IMR-90 (cell line): ENCODE measurements around the gene TRIO. TPM values are rescaled to one million over a fixed set of nuclear protein-coding genes. Genes with fewer than 3 reads are reported as not detected.

ENCODE experiments used
- ATAC-seq: fragments of 200-7000 bp; cut with Tn5 transposase; 2 replicates; pipeline ENCODE4 v1.9.1; 2020; ENCODE audit warnings: low read depth, mild to moderate bottlenecking, moderate library complexity
- BruUV-seq: library from RNA; stranded (reverse); fragments of 400-500 nt; replicated peaks from 2 replicates; lab custom pipeline; 2021; lab: Mats Ljungman, UMichigan
- CTCF ChIA-PET: fragments of 300-600 bp; formaldehyde crosslinking; extraction: SDS; loops from one replicate; lab custom pipeline; 2021; ENCODE audit warnings: antibody characterized with exemption; lab: Yijun Ruan, JAX
- POLR2A ChIA-PET: fragments of 300-600 bp; sonication (Branson Sonifier 250); formaldehyde crosslinking; loops from one replicate; lab custom pipeline; 2022; ENCODE audit warnings: antibody characterized with exemption; ENCODE audit not compliant: unreplicated experiment; lab: Charles Lee
- DNase-seq: peaks from one replicate; pipeline ENCODE4 v3.0.0; 2013
- H2AFZ ChIP-seq: replicated peaks from 2 replicates; pipeline ENCODE3; 2013; ENCODE audit warnings: low read length, mild to moderate bottlenecking; ENCODE audit not compliant: poor library complexity
- H2AK5ac ChIP-seq: 2 replicates; pipeline ENCODE4 v1.6.1; 2013; ENCODE audit warnings: low read depth, low read length, inconsistent platforms
- H2AK9ac ChIP-seq: replicated peaks from 2 replicates; pipeline ENCODE3; 2013; ENCODE audit warnings: mild to moderate bottlenecking, low read depth, low read length, moderate library complexity; ENCODE audit not compliant: poor library complexity
- H2BK120ac ChIP-seq: 2 replicates; pipeline ENCODE4 v1.6.1; 2013; ENCODE audit warnings: low read depth, low read length, inconsistent platforms
- H2BK15ac ChIP-seq: 3 replicates; pipeline ENCODE4 v1.6.1; 2013; ENCODE audit warnings: low read depth, low read length, inconsistent platforms
- H2BK20ac ChIP-seq: 2 replicates; pipeline ENCODE4 v1.6.1; 2013; ENCODE audit warnings: low read depth, mild to moderate bottlenecking, inconsistent platforms, low read length, moderate library complexity
- H2BK5ac ChIP-seq: 2 replicates; pipeline ENCODE4 v1.6.1; 2013; ENCODE audit warnings: mild to moderate bottlenecking, low read depth, low read length, inconsistent platforms; ENCODE audit not compliant: poor library complexity, severe bottlenecking
- H3K14ac ChIP-seq: replicated peaks from 2 replicates; pipeline ENCODE4 v1.6.1; 2013; ENCODE audit warnings: low read depth, low read length, inconsistent platforms
- H3K18ac ChIP-seq: 2 replicates; pipeline ENCODE4 v1.6.1; 2013; ENCODE audit warnings: low read depth, low read length, control low read depth
- H3K23ac ChIP-seq: 2 replicates; pipeline ENCODE4 v1.6.1; 2013; ENCODE audit warnings: low read depth, low read length, inconsistent platforms
- H3K27ac ChIP-seq: 2 replicates; pipeline ENCODE4 v1.5.1; 2013; ENCODE audit warnings: mild to moderate bottlenecking, control low read depth, low read length; ENCODE audit not compliant: insufficient read depth
- H3K27me3 ChIP-seq: 2 replicates; pipeline ENCODE4 v1.6.1; 2013; ENCODE audit warnings: low read length; ENCODE audit not compliant: control insufficient read depth, insufficient read depth
- H3K36me3 ChIP-seq: 2 replicates; pipeline ENCODE4 v1.6.1; 2013; ENCODE audit warnings: low read length, mixed read lengths; ENCODE audit not compliant: control insufficient read depth, insufficient read depth
- H3K4ac ChIP-seq: 2 replicates; pipeline ENCODE4 v1.6.1; 2013; ENCODE audit warnings: low read depth, low read length, inconsistent platforms
- H3K4me1 ChIP-seq: 2 replicates; pipeline ENCODE4 v1.6.1; 2013; ENCODE audit warnings: low read length, mixed read lengths; ENCODE audit not compliant: control insufficient read depth, insufficient read depth
- H3K4me2 ChIP-seq: 2 replicates; pipeline ENCODE4 v1.6.1; 2013; ENCODE audit warnings: low read depth, mild to moderate bottlenecking, control low read depth, low read length, moderate library complexity
- H3K4me3 ChIP-seq: 2 replicates; pipeline ENCODE4 v1.5.1; 2013; ENCODE audit warnings: low read depth, mild to moderate bottlenecking, control low read depth, low read length, moderate library complexity; ENCODE audit not compliant: insufficient read depth
- H3K56ac ChIP-seq: 2 replicates; pipeline ENCODE4 v1.6.1; 2013; ENCODE audit warnings: low read length, inconsistent platforms; ENCODE audit not compliant: insufficient read depth; ENCODE audit errors: extremely low read depth
- H3K79me1 ChIP-seq, 2 experiments: 2 replicates each; pipeline ENCODE4 v1.6.1; 2013; ENCODE audit warnings: low read length in 2 of 2, inconsistent platforms in 1 of 2, low read depth in 1 of 2
- H3K9ac ChIP-seq: 2 replicates; pipeline ENCODE4 v1.6.1; 2013; ENCODE audit warnings: low read depth, low read length, control low read depth
- H3K9me1 ChIP-seq: 2 replicates; pipeline ENCODE4 v1.6.1; 2013; ENCODE audit warnings: low read length, inconsistent platforms; ENCODE audit not compliant: insufficient read depth
- H3K9me3 ChIP-seq: 2 replicates; pipeline ENCODE4 v1.6.1; 2013; ENCODE audit warnings: low read length; ENCODE audit not compliant: control insufficient read depth, insufficient read depth
- H4K20me1 ChIP-seq: 2 replicates; pipeline ENCODE4 v1.6.1; 2013; ENCODE audit warnings: low read length, inconsistent platforms; ENCODE audit not compliant: insufficient read depth
- H4K5ac ChIP-seq: 2 replicates; pipeline ENCODE4 v1.6.1; 2013; ENCODE audit warnings: mild to moderate bottlenecking, low read depth, low read length, control low read depth
- H4K8ac ChIP-seq, 2 experiments: 2 replicates each; pipeline ENCODE4 v1.6.1; 2013; ENCODE audit warnings: low read depth in 2 of 2, low read length in 2 of 2, control low read depth in 1 of 2, inconsistent platforms in 1 of 2
- H4K91ac ChIP-seq: 2 replicates; pipeline ENCODE4 v1.6.1; 2013; ENCODE audit warnings: low read depth, low read length, inconsistent platforms; ENCODE audit not compliant: insufficient read depth
- CEBPB ChIP-seq: IDR thresholded peaks from 2 replicates; pipeline ENCODE4 v1.6.1; 2012; ENCODE audit warnings: low read depth, low read length, improper control_type of control experiment
- FOS ChIP-seq: fragments of 150-350 bp; IDR thresholded peaks from 2 replicates; pipeline ENCODE4 v1.6.1; 2016; ENCODE audit warnings: low read depth, low read length
- MAFK ChIP-seq: IDR thresholded peaks from 2 replicates; pipeline ENCODE4 v1.6.1; 2012; ENCODE audit warnings: low read depth, low read length, improper control_type of control experiment
- MXI1 ChIP-seq: IDR thresholded peaks from 2 replicates; pipeline ENCODE4 v1.6.1; 2012; ENCODE audit warnings: low read depth, mild to moderate bottlenecking, low read length, moderate library complexity, borderline replicate concordance
- NFE2L2 ChIP-seq: fragments of 150-350 bp; IDR thresholded peaks from 2 replicates; pipeline ENCODE4 v1.6.1; 2016; ENCODE audit warnings: low read depth, mild to moderate bottlenecking, low read length
- POLR2A ChIP-seq: IDR thresholded peaks from 2 replicates; pipeline ENCODE4 v1.6.1; 2012; ENCODE audit warnings: mild to moderate bottlenecking, low read depth, low read length
- RCOR1 ChIP-seq: IDR thresholded peaks from 2 replicates; pipeline ENCODE4 v1.6.1; 2012; ENCODE audit warnings: mild to moderate bottlenecking, low read length, improper control_type of control experiment; ENCODE audit not compliant: insufficient replicate concordance
- USF2 ChIP-seq: fragments of 150-350 bp; IDR thresholded peaks from 2 replicates; pipeline ENCODE4 v1.6.1; 2017; ENCODE audit warnings: mild to moderate bottlenecking, antibody characterized with exemption, low read length, low read depth
- WGBS, 2 experiments: methylation state at CpG; one replicate each; pipeline versions ENCODE4 v1.1.5 to v1.1.7; 2013; ENCODE audit warnings: missing lambda C conversion rate in 2 of 2; ENCODE audit not compliant: insufficient read length in 1 of 2; ENCODE audit errors: extremely low coverage in 2 of 2; 5-methylcytosine and 5-hydroxymethylcytosine counted together
- dilution Hi-C: fragments of 300-500 bp; cut with HindIII; formaldehyde crosslinking; loops from one replicate; pipeline ENCODE4 v1.14.3; 2018; ENCODE audit warnings: low sequenced_read_pairs; ENCODE audit not compliant: unreplicated experiment
- in situ Hi-C: fragments of 300-500 bp; cut with MboI; formaldehyde crosslinking; loops from 3 replicates; pipeline ENCODE4 v1.14.3; 2019; ENCODE audit warnings: low sequenced_read_pairs, inconsistent platforms, mixed read lengths
- intact Hi-C: fragments of 100-400 bp; cut with micrococcal nuclease; formaldehyde crosslinking; loops from 2 replicates; pipeline ENCODE4 v1.10.0; 2022
- polyA plus RNA-seq, 3 experiments: library from polyadenylated mRNA; depleted of rRNA; stranded (reverse); fragments of >200 nt; gene quantifications; 2 replicates each; pipeline ENCODE4 v1.2.3, GENCODE V29; 2012; ENCODE audit warnings: low replicate concordance in 1 of 3
- total RNA-seq: library from RNA; depleted of rRNA; stranded (reverse); fragments of >200 nt; gene quantifications from 2 replicates; pipeline ENCODE4 v1.2.3, GENCODE V29; 2012

TRIO gene
- total and polyA plus RNA-seq, 2 of the 4 experiments (the other 2 are of a cell fraction) = 206 to 522 TPM

- TF ChIP-seq NFE2L2 (0 out of 2 replicates have a peak, but pooled peaks have one; percentile 34), MAFK (peak; percentile 100)
Measured at GRCh38 chr5:14178671-14179211, 35.6 kb downstream of the TRIO start (continued).

GRCh38 chr5:14179446-14179845 is 36.3 kb downstream of the TRIO start:
- peak overlapping the region; percentile 91 for H3K27ac ChIP-seq
- peak overlapping the region; percentile 29 for H3K4ac ChIP-seq
- H2BK15ac ChIP-seq = peak overlapping the region; percentile 32; the same call in 1 of the 3 replicates
- peak overlapping the region; percentile 80 for H2AK5ac ChIP-seq
- H3K23ac ChIP-seq = peak overlapping the region; percentile 81
- no peak for TF ChIP-seq USF2
- no peak for TF ChIP-seq RCOR1
- no peak for TF ChIP-seq CEBPB
- TF ChIP-seq FOS = no peak
- no peak for TF ChIP-seq POLR2A
- no peak for TF ChIP-seq MXI1
- H3K4me3 ChIP-seq = no peak overlapping the region
- WGBS, 2 experiments = no CpG with 5 or more reads among the region's 6 CpGs
- H4K5ac ChIP-seq = peak overlapping the region; percentile 7
- peaks cover 0 to 20% of the 10 kb centered on the region in 2 experiments; a peak in 2 of 4 replicates for H3K79me1 ChIP-seq
- in situ Hi-C loops (no loop called here), dilution Hi-C loops (no loop called here), intact Hi-C loops (no loop called here)
- peak overlapping the region; percentile 51 for H2BK120ac ChIP-seq
- no peak for ATAC-seq
- no peak overlapping the region for H2AK9ac ChIP-seq
- DNase-seq = no peak
- H3K4me1 ChIP-seq = peaks cover 47% of the 10 kb centered on the region
- H4K20me1 ChIP-seq = peaks cover 79% of the 10 kb centered on the region
- peaks cover 11% of the 10 kb centered on the region for H3K36me3 ChIP-seq
- no TSS peak for BruUV-seq
- H3K9me3 ChIP-seq = no peaks in the 10 kb centered on the region
- H2BK5ac ChIP-seq = peak overlapping the region; percentile 100
- peak overlapping the region; percentile 90 for H3K18ac ChIP-seq
- H3K4me2 ChIP-seq = no peak overlapping the region
- POLR2A ChIA-PET = interaction anchor here (0.6 kb wide), 1 partner anchor 30 kb away, joined by 5 read pairs; no protein-coding TSS in a partner anchor
- H4K91ac ChIP-seq = peak overlapping the region; percentile 79
- CTCF ChIA-PET = interaction anchor here (0.6 to 1.0 kb wide), 2 partner anchors 10 to 121 kb away, joined by 3 read pairs; no protein-coding TSS in a partner anchor
- H3K56ac ChIP-seq = peak overlapping the region; percentile 9; the same call in 1 of the 2 replicates
- H3K14ac ChIP-seq = peak overlapping the region; percentile 36; the same call in 1 of the 2 replicates
- peak overlapping the region; percentile 39; the same call in 1 of the 2 replicates for H2BK20ac ChIP-seq
- H2AFZ ChIP-seq = no peak overlapping the region
- H4K8ac ChIP-seq = peak overlapping the region; percentile 1 to 77; a peak in 3 of 4 replicates
- peaks cover 23% of the 10 kb centered on the region for H3K9me1 ChIP-seq
- peak overlapping the region; percentile 76; the same call in 1 of the 2 replicates for H3K9ac ChIP-seq
- H3K27me3 ChIP-seq = no peaks in the 10 kb centered on the region
